HG03045 (cell line): ENCODE results near the gene TMEM132E.

Experiments used
- ATAC-seq: cut with Tn5 transposase; IDR thresholded peaks from one replicate; pipeline ENCODE4 v1.9.1; 2021; ENCODE audit warnings: mild to moderate bottlenecking, moderate library complexity; ENCODE audit not compliant: unreplicated experiment

TMEM132E gene

GRCh38 chr17:34592002-34592401, 12.6 kb downstream of the TMEM132E start:
- ATAC-seq: no peak

DNA sequence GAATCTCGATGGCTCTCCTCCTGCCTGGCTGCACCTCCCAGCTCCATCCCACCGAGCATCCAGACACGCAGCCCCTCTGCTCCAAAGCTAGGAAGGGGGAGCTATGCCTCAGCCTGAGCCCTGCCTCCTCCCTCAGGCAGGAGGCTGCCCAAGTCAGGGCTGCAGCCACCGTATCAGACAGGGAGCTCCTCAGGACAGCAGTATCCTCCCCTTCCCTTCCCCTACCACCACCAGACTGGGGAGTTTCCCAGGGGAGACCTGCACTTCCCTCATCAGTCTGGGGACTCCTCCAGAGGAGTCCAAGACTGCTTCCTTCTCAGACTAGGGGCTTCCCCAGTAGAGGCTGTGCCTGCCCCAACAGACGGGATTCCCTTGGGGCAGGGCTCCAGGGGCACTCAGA, 17.5 kb downstream of the TMEM132E start:
- no peak for ATAC-seq

- ATAC-seq: no peak
These were observed 18.9 kb downstream of the TMEM132E start for GRCh38 chr17:34598161-34598776.

- ATAC-seq: no peak
These were observed 22.0 kb downstream of the TMEM132E start for GRCh38 chr17:34601416-34601815.

DNA sequence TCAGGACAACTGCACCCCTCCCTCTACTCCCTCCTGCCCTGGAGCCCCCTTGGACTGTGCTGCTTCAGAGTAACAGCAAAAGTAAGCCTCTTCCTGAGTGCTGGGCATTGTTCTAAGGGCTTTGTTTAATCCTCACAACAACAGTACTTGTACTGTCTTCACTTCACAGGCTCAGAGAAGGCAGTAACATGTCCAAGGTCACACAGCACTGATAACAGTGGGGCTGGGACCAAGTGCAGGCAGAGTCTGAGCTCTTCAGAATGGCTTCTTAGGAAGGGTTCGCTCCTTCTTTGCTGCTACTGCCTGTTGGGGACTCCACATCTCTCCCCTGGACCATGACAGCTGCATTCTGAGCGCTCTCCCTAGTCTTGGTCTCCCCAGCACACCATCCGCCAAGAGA, 24.6 kb downstream of the TMEM132E start:
- ATAC-seq: no peak

GRCh38 chr17:34606763-34607162, 27.4 kb downstream of the TMEM132E start:
- no peak for ATAC-seq

- no peak for ATAC-seq
These were observed 28.5 kb downstream of the TMEM132E start for GRCh38 chr17:34607917-34608316.

GRCh38 chr17:34609210-34609609, 29.8 kb downstream of the TMEM132E start:
- ATAC-seq: no peak

DNA sequence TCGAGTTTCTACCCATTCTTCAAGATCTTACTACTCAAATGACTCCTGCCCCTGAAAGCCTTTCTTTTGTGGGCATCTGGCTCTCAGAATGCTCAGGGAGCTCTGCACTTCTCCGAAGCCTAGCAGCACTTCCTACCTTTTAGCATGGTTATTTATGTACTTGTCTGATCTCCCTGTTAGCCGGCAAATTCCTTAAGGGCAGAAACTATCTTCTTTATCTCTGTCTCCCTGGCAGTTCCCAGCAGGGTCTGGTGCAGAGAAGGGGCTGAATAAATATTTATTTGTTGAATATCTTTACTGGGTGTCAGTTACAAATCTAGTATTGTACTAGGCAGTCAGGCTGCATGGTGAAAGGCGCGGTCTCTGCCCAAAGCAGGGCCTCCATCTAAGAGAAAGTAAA, 30.7 kb downstream of the TMEM132E start:
- no peak for ATAC-seq

GRCh38 chr17:34610506-34610905, 31.1 kb downstream of the TMEM132E start:
- no peak for ATAC-seq

GRCh38 chr17:34613064-34614019, 34.0 kb downstream of the TMEM132E start:
- ATAC-seq: no peak

DNA sequence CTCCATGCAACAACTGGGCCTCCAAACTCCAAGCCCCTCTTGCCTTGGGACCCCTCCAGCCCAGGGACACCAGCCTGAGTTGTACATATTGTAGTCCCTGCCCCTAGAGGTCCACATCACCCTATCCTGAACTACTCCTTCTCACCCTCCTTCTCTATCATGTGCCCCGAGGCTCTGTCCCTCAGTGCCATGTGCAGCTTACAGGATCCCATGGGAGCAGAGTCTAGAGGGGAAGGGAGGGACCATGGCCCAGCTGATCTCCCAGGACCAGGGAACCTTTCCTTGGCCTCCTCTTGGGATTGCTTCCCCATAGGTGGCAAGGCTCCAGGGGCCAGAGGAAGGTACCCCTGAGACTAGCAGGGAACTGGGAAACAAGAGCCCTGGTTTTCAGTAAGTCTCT, 35.3 kb downstream of the TMEM132E start:
- ATAC-seq: no peak

DNA sequence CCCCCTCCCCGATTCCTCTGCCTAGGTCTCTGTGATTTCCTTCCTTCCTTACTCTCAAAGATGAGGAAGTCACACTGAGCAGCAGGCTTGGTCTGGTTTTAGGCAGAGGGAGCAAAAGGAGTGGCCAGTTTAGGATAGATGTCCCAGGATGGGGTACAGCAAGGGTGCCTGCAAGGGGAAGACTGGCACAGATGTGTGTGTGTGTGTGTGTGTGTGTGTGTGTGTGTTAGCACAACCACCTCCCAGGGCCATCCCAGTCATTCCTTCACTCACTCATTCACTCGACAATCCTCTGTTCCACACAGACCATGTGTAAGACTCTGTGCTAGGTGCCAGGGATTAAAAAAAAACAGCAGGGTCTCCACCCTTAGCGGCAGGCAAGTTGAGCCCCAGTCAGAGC, 35.9 kb downstream of the TMEM132E start:
- no peak for ATAC-seq

- ATAC-seq: no peak
These were observed 36.8 kb downstream of the TMEM132E start for GRCh38 chr17:34616148-34616547.

GRCh38 chr17:34617398-34617797, 38.0 kb downstream of the TMEM132E start:
- ATAC-seq: no peak

GRCh38 chr17:34619687-34620217, 40.4 kb downstream of the TMEM132E start:
- ATAC-seq: no peak

DNA sequence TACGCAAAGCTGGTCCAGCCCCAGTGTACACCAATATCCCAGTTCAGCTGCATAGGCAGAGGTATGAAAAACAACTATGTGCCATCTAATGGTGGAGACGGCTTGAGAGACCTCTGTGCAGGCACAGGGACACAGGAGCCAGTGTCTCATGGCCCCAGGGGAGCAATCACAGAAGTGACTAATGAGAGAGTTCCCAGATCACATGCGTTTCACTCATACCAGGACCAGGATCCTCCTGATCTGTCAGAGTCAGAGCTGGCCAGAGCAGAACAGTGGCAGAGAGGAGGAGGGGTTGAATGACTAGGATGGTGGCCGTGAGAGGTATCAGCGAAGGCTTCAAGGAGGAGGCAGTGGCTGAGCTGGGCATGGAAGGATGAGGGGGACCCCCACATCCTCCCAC, 41.1 kb downstream of the TMEM132E start:
- ATAC-seq: no peak

DNA sequence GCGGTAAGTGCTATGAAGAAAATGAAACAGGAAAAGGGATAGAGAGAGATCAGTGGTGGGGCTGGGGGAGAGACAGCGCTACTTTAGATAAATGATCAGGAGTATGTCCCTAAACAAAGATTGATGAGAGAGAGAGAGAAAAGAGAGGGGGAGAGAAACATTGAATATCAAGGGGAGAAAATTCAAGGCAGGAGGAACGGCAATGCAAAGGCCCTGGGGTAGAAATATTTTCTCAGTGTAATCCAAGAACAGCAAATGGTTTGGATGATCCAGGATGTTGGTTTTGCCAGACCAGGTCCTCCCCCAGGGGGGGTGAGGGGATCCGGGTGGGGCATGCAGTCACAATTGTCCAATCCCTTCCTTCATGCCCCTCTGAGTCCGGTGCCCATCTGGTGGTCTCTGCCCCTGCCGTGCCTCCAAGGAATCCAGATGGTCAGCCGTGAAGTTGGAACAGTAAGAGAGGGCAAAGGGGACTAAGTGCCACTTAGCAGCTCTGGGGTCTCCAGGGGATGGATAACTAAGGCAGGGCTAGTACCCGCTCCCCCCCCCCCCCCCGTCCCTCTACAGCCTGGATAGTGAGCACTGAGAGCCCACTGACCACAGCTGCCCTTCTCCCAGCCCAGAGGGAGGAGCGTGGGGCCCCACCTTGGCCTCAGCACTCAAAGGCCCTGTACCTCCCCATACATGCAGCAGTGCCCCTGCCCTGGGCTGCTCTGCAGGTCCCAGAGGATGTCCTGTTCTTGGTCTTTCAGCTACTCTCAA, 43.7 kb downstream of the TMEM132E start:
- no peak for ATAC-seq

DNA sequence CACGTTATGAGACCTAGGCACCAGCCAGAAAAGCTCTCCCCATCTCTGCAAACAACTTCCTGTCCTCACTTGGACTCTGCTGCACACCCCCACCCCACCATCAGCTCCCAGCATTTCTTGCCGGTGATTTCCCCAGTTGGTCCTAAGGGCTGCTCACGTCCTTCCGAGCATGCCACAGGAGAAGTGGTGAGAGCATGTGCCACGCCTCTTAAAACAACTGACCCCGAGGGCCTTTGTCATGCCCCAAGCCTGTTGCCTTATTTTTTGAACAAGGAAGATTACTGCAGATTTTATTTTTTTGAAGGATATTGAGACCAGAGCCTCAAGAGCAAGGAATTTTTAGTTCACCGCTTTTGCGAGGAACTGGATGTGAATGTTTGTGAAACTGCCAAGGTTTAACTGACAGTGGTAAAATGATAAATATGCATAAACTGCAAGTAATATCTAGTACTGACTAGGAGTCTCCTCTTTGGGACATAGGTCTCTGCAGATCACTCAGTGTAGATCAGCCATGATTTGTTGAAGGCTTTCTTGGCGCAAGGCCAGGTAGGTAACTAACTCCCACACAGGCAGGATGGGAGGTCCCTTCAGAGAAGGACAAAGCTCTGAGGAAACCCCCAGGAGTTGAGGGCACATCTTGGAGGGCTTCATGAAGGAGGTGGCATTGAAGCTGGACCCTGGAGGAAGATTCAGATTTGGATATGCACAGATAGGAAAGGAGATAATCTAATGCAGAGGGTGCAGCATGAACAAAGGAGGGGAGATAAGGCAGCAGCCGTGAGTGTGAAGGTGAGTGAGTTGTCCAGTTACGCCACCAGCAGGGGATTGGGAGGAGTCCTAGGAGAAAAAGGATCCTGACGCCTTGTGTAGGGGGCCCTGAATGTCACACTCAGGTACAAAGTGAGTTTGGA, 44.7 kb downstream of the TMEM132E start:
- ATAC-seq: no peak

GRCh38 chr17:34624767-34625383, 45.5 kb downstream of the TMEM132E start:
- ATAC-seq: no peak
